Measurements from ENCODE around the gene PPP1R37. TPM values are rescaled to one million over a fixed set of nuclear protein-coding genes. Genes with fewer than 3 reads are reported as not detected.

PPP1R37 gene
- polyA plus RNA-seq, 1 donor from 2014 or later: 53.7 TPM

DNA sequence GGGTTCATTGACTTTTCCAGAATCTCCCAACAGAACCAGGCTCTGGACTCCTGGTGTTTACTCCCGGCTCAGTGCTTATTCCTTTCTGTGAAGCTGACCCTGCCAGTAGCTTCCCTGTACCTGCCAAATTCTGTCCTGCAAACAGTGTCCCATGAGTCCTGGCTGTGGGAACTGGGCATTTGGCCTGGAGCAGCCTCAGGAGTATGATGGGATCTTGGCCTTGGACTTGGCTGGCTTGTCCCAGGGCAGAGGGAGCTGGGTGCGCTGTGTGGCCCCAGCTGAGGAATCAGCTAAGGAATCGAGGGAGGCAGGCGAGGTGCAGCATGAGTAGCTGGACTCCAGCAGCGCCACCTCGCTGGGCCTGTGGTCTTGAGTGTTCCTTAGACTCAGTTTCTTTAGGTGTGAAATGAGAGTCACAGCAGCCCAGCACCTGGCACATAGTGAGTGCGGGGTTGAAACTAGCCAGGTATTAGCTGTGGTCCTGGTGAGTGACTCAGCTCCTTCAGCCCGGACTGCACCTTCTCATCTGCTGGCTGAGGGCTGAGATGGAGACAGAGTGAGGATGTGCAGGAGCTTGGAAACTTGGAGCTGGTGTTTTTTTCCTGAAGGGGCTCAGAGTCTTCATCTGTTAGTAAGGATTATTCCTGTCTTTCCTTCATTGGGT lies 43.8 kb upstream of the PPP1R37 start:
- H3K4me3 ChIP-seq (ENCODE audit: low read length): no peak overlapping the region
- no peaks in the 10 kb centered on the region for H3K9me2 ChIP-seq (ENCODE audit: insufficient read depth, low read length)
- peaks cover 17% of the 10 kb centered on the region for H3K79me2 ChIP-seq (replicated peaks; ENCODE audit: insufficient read depth, low read length)
- no peaks in the 10 kb centered on the region for H3K27me3 ChIP-seq (ENCODE audit: insufficient read depth, low read depth, low read length)
- no peak overlapping the region for H2AFZ ChIP-seq (ENCODE audit: low read depth, low read length)
- no peak overlapping the region for H3K4me2 ChIP-seq (ENCODE audit: low read length)
- TF ChIP-seq EZH2 (IDR thresholded peaks at IDR 0.05; ENCODE audit: borderline replicate concordance, insufficient read depth, low read length, poor library complexity, severe bottlenecking) (no peak), SMC3 (conservative IDR thresholded peaks at IDR 0.05; ENCODE audit: poor library complexity) (no peak), POLR2AphosphoS5 (IDR thresholded peaks at IDR 0.05) (no peak), TAF1 (IDR thresholded peaks at IDR 0.05; ENCODE audit: low read depth) (no peak), RAD21 (conservative IDR thresholded peaks at IDR 0.05) (no peak), MXI1 (conservative IDR thresholded peaks at IDR 0.05; ENCODE audit: poor library complexity, severe bottlenecking) (no peak), EP300 (conservative IDR thresholded peaks at IDR 0.05; ENCODE audit: poor library complexity, severe bottlenecking) (no peak)
- TF ChIP-seq, protein P1, sequence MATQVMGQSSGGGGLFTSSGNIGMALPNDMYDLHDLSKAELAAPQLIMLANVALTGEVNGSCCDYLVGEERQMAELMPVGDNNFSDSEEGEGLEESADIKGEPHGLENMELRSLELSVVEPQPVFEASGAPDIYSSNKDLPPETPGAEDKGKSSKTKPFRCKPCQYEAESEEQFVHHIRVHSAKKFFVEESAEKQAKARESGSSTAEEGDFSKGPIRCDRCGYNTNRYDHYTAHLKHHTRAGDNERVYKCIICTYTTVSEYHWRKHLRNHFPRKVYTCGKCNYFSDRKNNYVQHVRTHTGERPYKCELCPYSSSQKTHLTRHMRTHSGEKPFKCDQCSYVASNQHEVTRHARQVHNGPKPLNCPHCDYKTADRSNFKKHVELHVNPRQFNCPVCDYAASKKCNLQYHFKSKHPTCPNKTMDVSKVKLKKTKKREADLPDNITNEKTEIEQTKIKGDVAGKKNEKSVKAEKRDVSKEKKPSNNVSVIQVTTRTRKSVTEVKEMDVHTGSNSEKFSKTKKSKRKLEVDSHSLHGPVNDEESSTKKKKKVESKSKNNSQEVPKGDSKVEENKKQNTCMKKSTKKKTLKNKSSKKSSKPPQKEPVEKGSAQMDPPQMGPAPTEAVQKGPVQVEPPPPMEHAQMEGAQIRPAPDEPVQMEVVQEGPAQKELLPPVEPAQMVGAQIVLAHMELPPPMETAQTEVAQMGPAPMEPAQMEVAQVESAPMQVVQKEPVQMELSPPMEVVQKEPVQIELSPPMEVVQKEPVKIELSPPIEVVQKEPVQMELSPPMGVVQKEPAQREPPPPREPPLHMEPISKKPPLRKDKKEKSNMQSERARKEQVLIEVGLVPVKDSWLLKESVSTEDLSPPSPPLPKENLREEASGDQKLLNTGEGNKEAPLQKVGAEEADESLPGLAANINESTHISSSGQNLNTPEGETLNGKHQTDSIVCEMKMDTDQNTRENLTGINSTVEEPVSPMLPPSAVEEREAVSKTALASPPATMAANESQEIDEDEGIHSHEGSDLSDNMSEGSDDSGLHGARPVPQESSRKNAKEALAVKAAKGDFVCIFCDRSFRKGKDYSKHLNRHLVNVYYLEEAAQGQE (IDR thresholded peaks at IDR 0.05; ENCODE audit: borderline replicate concordance): no peak
- TF ChIP-seq, protein P2, sequence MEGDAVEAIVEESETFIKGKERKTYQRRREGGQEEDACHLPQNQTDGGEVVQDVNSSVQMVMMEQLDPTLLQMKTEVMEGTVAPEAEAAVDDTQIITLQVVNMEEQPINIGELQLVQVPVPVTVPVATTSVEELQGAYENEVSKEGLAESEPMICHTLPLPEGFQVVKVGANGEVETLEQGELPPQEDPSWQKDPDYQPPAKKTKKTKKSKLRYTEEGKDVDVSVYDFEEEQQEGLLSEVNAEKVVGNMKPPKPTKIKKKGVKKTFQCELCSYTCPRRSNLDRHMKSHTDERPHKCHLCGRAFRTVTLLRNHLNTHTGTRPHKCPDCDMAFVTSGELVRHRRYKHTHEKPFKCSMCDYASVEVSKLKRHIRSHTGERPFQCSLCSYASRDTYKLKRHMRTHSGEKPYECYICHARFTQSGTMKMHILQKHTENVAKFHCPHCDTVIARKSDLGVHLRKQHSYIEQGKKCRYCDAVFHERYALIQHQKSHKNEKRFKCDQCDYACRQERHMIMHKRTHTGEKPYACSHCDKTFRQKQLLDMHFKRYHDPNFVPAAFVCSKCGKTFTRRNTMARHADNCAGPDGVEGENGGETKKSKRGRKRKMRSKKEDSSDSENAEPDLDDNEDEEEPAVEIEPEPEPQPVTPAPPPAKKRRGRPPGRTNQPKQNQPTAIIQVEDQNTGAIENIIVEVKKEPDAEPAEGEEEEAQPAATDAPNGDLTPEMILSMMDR (IDR thresholded peaks at IDR 0.05; ENCODE audit: poor library complexity, severe bottlenecking): no peak
- H3K36me3 ChIP-seq (ENCODE audit: insufficient read depth, low read length): no peaks in the 10 kb centered on the region
- no peaks in the 10 kb centered on the region for H3K9me3 ChIP-seq (ENCODE audit: low read length)
- no peak overlapping the region for H3K9ac ChIP-seq (ENCODE audit: low read length)
- H3F3A ChIP-seq (ENCODE audit: insufficient read depth, low read length, poor library complexity, severe bottlenecking): no peaks in the 10 kb centered on the region
- H4K20me1 ChIP-seq (ENCODE audit: insufficient read depth): no peaks in the 10 kb centered on the region
- no peak overlapping the region for H3K27ac ChIP-seq (ENCODE audit: low read length)

DNA sequence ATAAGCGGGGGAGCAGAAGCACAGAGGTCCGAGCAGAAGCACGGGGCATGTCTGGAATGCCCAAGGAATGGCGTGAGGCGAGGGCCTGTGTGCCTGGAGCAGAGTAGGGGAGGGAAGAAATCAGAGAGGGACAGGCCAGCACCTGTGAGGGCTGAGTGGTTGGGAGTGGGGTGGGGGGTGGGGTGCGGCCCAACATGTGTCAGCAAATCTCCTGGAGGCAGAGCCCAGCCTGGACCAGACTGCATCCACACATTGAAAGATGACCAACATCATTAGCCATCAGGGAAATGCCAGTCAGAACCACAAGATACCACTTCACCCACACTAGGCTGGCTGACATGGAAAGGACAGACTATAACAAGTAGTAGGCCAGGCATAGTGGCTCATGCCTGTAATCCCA lies 42.9 kb upstream of the PPP1R37 start:
- H4K20me1 ChIP-seq (ENCODE audit: insufficient read depth): no peaks in the 10 kb centered on the region
- peaks cover 11% of the 10 kb centered on the region for H3K79me2 ChIP-seq (replicated peaks; ENCODE audit: insufficient read depth, low read length)
- no peak overlapping the region for H2AFZ ChIP-seq (ENCODE audit: low read depth, low read length)
- H3K4me3 ChIP-seq (ENCODE audit: low read length): no peak overlapping the region
- no peaks in the 10 kb centered on the region for H3K27me3 ChIP-seq (ENCODE audit: insufficient read depth, low read depth, low read length)
- H3K36me3 ChIP-seq (ENCODE audit: insufficient read depth, low read length): no peaks in the 10 kb centered on the region
- no peak overlapping the region for H3K4me2 ChIP-seq (ENCODE audit: low read length)
- H3K9me3 ChIP-seq (ENCODE audit: low read length): no peaks in the 10 kb centered on the region
- no peaks in the 10 kb centered on the region for H3K9me2 ChIP-seq (ENCODE audit: insufficient read depth, low read length)
- no peak for TF ChIP-seq RAD21 (conservative IDR thresholded peaks at IDR 0.05)
- TF ChIP-seq, protein P2 (IDR thresholded peaks at IDR 0.05; ENCODE audit: poor library complexity, severe bottlenecking): no peak
- TF ChIP-seq EZH2 (IDR thresholded peaks at IDR 0.05; ENCODE audit: borderline replicate concordance, insufficient read depth, low read length, poor library complexity, severe bottlenecking): no peak
- no peak for TF ChIP-seq SMC3 (conservative IDR thresholded peaks at IDR 0.05; ENCODE audit: poor library complexity)
- no peak for TF ChIP-seq MXI1 (conservative IDR thresholded peaks at IDR 0.05; ENCODE audit: poor library complexity, severe bottlenecking)
- no peak for TF ChIP-seq TAF1 (IDR thresholded peaks at IDR 0.05; ENCODE audit: low read depth)
- TF ChIP-seq, protein P1 (IDR thresholded peaks at IDR 0.05; ENCODE audit: borderline replicate concordance): no peak
- no peak for TF ChIP-seq EP300 (conservative IDR thresholded peaks at IDR 0.05; ENCODE audit: poor library complexity, severe bottlenecking)
- TF ChIP-seq POLR2AphosphoS5 (IDR thresholded peaks at IDR 0.05): no peak
- H3K9ac ChIP-seq (ENCODE audit: low read length): no peak overlapping the region
- H3K27ac ChIP-seq (ENCODE audit: low read length): no peak overlapping the region
- H3F3A ChIP-seq (ENCODE audit: insufficient read depth, low read length, poor library complexity, severe bottlenecking): no peaks in the 10 kb centered on the region
